Measurements from ENCODE around the gene PSME1.

DNA sequence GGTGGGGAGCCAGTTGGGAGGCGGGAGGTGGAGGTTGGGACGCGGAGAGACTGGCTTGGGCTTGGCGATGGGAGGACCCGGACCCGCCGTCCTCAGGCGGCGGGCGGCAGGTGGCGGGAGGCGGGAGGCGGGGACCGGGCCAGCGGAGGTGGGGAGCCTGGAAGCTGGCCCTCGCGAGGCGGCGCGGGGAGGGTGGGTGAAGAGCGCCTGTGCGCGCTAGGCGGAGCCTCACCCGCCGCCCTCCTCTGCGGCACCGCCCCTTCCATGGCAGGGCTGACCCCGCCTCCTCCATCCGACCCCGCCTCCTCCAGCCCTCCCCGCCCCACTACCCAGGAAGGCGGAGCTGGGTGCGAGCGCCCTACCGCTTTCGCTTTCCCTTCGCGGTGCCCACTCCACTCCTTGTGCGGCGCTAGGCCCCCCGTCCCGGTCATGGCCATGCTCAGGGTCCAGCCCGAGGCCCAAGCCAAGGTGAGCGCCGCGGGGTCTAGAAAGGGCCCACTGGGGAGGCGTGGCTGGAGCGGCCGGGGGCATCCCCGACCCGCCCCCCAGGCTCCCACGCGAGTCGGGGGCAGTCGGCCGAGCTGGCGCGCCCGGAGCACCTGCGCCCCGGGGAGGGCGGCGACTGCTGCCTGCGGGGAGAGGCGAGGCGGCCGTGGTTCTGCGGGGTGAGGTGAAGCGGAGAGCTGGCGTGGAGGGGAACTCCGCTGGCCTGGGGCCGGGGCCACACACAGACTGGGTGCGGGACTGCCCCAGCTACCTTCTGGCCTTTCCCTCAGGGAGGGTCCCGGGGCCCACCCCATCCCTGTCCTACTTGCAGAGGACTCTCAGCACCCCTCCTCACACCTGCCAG is at the start of gene PSME1:
- TF ChIP-seq RAD21 (IDR thresholded peaks at IDR 0.05; ENCODE audit: low read length): no peak
- TF ChIP-seq RFX5 (IDR thresholded peaks at IDR 0.05; ENCODE audit: low read depth, low read length): no peak

Measured in IMR-90 (cell line).